ENCODE results near the gene EFCAB9.
"Not testable (repeated sequence)": the region's sequence is repeated elsewhere in the genome, so short reads cannot be mapped to it uniquely, and the experiment has no call there.

GRCh38 chr5:172155101-172155500 lies 38.9 kb upstream of the EFCAB9 start:
- TF ChIP-seq CTCF, POLR2A (IDR thresholded peaks at IDR 0.05): not testable (repeated sequence)
